ENCODE data around the gene CRYBA4.

- TF ChIP-seq POLR2A (IDR thresholded peaks at IDR 0.05; ENCODE audit: insufficient read depth in 1 of 2, low read depth in 2 of 2, low read length in 2 of 2), result no peak
- TF ChIP-seq ZBTB44 (CRISPR knock-in tag; IDR thresholded peaks at IDR 0.05), result no peak
- no peak for TF ChIP-seq SRF (IDR thresholded peaks at IDR 0.05; ENCODE audit: low read depth, low read length)
- TF ChIP-seq ZBTB40 (IDR thresholded peaks at IDR 0.05), result no peak
- no peak for TF ChIP-seq ZBTB40 (CRISPR knock-in tag; IDR thresholded peaks at IDR 0.05)
- TF ChIP-seq HMGXB4 (CRISPR knock-in tag; IDR thresholded peaks at IDR 0.05; ENCODE audit: borderline replicate concordance in 1 of 2, low read depth in 1 of 2), result no peak
- no peak for TF ChIP-seq HBP1 (CRISPR knock-in tag; IDR thresholded peaks at IDR 0.05; ENCODE audit: low read depth)
- no peak for TF ChIP-seq JUN (CRISPR knock-in tag; IDR thresholded peaks at IDR 0.05)
- TF ChIP-seq GTF2F1 (IDR thresholded peaks at IDR 0.05; ENCODE audit: low read length), result no peak
- no peak for TF ChIP-seq CREB1 (IDR thresholded peaks at IDR 0.05)
- no peak for TF ChIP-seq CREB1 (CRISPR knock-in tag; IDR thresholded peaks at IDR 0.05)
- TF ChIP-seq RAD21 (CRISPR knock-in tag; IDR thresholded peaks at IDR 0.05), result no peak
These were observed 40.7 kb upstream of the CRYBA4 start for GRCh38 chr22:26581026-26581425.
